ENCODE results near the gene RPS6KA6. TPM values are rescaled to one million over a fixed set of nuclear protein-coding genes. Genes with fewer than 3 reads are reported as not detected.

The RPS6KA6 gene
- total and polyA plus RNA-seq, 2 of the 13 experiments (the other 11 are each of a cell fraction or from before 2014, with no cell fraction given): not detected

DNA sequence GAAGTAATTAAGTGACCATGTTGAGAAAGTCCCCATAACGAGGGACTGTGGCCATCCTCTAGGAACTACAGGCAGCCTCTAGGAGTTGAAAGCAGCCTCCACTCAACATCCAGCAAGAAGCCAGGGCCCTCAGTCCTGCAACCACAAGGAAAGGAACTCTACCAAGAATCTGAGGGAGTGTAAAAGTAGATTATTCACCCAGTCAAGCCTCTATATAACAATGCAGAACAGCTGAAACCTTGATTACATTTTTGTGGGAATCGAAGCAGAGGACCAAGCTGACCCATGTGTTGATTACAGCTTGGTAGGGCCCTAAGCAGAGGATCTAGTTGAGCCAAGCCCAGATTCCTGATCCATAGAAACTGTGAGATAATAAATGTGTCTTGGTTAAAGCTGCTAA, 17.1 kb downstream of the RPS6KA6 start:
- H2AFZ ChIP-seq (ENCODE audit: low read length): no peak overlapping the region
- FAIRE-seq (no peak), DNase-seq (ENCODE audit: low spot score) (no peak), ATAC-seq (no peak)
- BruUV-seq (replicated peaks): no TSS peak
- WGBS (ENCODE audit: low lambda C conversion rate): 13% methylated on average over 1 of the region's 2 CpGs
- TF ChIP-seq, protein P1, sequence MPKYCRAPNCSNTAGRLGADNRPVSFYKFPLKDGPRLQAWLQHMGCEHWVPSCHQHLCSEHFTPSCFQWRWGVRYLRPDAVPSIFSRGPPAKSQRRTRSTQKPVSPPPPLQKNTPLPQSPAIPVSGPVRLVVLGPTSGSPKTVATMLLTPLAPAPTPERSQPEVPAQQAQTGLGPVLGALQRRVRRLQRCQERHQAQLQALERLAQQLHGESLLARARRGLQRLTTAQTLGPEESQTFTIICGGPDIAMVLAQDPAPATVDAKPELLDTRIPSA (CRISPR knock-in tag; IDR thresholded peaks at IDR 0.05; ENCODE audit: borderline replicate concordance): no peak
- TF ChIP-seq ZNF10 (CRISPR knock-in tag; IDR thresholded peaks at IDR 0.05; ENCODE audit: borderline replicate concordance, low read depth) (no peak), SP2 (CRISPR knock-in tag; IDR thresholded peaks at IDR 0.05) (no peak), RXRA (CRISPR knock-in tag; IDR thresholded peaks at IDR 0.05) (no peak), SRY (CRISPR knock-in tag; IDR thresholded peaks at IDR 0.05) (no peak), POLR2G (IDR thresholded peaks at IDR 0.05; ENCODE audit: low read depth, low read length) (no peak), ZNF30 (CRISPR knock-in tag; IDR thresholded peaks at IDR 0.05) (no peak), TMF1 (CRISPR knock-in tag; IDR thresholded peaks at IDR 0.05; ENCODE audit: low read depth) (no peak)
- ChIA-PET POLR2A (no interaction called here), CTCF (ENCODE audit: low intra/inter-chr PET ratio, low total read pairs) (no interaction called here)
- H3K27ac ChIP-seq (ENCODE audit: extremely low read length, insufficient read depth, low read length): no peak overlapping the region
- intact Hi-C loops (cut with micrococcal nuclease; ENCODE audit: unreplicated experiment): no loop called here
- no peaks in the 10 kb centered on the region for H4K20me1 ChIP-seq (ENCODE audit: insufficient read depth, low read length)
- no peak overlapping the region for H3K4me3 ChIP-seq (replicated peaks in 1 of 3; ENCODE audit: insufficient read depth in 1 of 3, low read depth in 2 of 3, low read length in 3 of 3)
- no peaks in the 10 kb centered on the region for H3K4me1 ChIP-seq (ENCODE audit: insufficient read depth, low read length)
- in situ Hi-C loops (cut with HindIII; ENCODE audit: extremely low pct_ligation_motif_present, low pct_unique_long_range_greater_than_20kb): no loop called here
- H3K79me2 ChIP-seq (ENCODE audit: insufficient read depth, low read length): no peaks in the 10 kb centered on the region
- no peak overlapping the region for H3K4me2 ChIP-seq (ENCODE audit: low read depth, low read length)
- no peaks in the 10 kb centered on the region for H3K27me3 ChIP-seq (ENCODE audit: control insufficient read depth in 1 of 2, insufficient read depth in 2 of 2, low read length in 2 of 2)
- no peaks in the 10 kb centered on the region for H3K36me3 ChIP-seq (replicated peaks in 1 of 2; ENCODE audit: control insufficient read depth in 1 of 2, insufficient read depth in 2 of 2, low read length in 2 of 2)
- H3K9ac ChIP-seq (ENCODE audit: insufficient read depth, low read depth, low read length): no peak overlapping the region
- no peaks in the 10 kb centered on the region for H3K9me3 ChIP-seq (ENCODE audit: low read length)

DNA sequence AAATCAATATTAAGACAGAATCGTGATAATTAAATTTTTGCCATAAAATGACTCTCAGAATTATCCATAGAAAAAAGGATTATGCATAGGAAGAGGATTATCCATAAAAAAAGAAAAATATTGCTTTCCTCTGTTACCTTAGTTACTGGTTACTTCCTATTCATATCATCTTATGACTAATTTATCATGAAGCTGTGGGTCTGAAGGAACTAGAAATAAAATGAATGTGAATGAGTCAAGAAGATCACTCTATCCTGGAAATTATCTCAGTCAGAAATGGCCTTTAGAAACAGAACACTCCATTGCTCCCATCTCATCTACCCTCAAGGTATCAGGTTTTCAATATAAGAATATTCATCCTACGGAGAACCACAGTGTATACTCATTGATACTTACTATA, 19.4 kb downstream of the RPS6KA6 start:
- H4K20me1 ChIP-seq (ENCODE audit: insufficient read depth, low read length): no peaks in the 10 kb centered on the region
- BruUV-seq (replicated peaks): no TSS peak
- intact Hi-C loops (cut with micrococcal nuclease; ENCODE audit: unreplicated experiment) (no loop called here), in situ Hi-C loops (cut with HindIII; ENCODE audit: extremely low pct_ligation_motif_present, low pct_unique_long_range_greater_than_20kb) (no loop called here)
- DNase-seq (ENCODE audit: low spot score): no peak
- H3K9me3 ChIP-seq (ENCODE audit: low read length): no peaks in the 10 kb centered on the region
- ChIA-PET CTCF (ENCODE audit: low intra/inter-chr PET ratio, low total read pairs) (no interaction called here), POLR2A (no interaction called here)
- H3K27me3 ChIP-seq (ENCODE audit: control insufficient read depth in 1 of 2, insufficient read depth in 2 of 2, low read length in 2 of 2): no peaks in the 10 kb centered on the region
- no peaks in the 10 kb centered on the region for H3K79me2 ChIP-seq (ENCODE audit: insufficient read depth, low read length)
- no peak overlapping the region for H3K9ac ChIP-seq (ENCODE audit: insufficient read depth, low read depth, low read length)
- H3K36me3 ChIP-seq (replicated peaks in 1 of 2; ENCODE audit: control insufficient read depth in 1 of 2, insufficient read depth in 2 of 2, low read length in 2 of 2): no peaks in the 10 kb centered on the region
- no peak for ATAC-seq
- WGBS (ENCODE audit: low lambda C conversion rate): 2% methylated on average over 2 of the region's 2 CpGs
- no peak overlapping the region for H3K4me2 ChIP-seq (ENCODE audit: low read depth, low read length)
- H2AFZ ChIP-seq (ENCODE audit: low read length): no peak overlapping the region
- no peaks in the 10 kb centered on the region for H3K4me1 ChIP-seq (ENCODE audit: insufficient read depth, low read length)
- H3K4me3 ChIP-seq (replicated peaks in 1 of 3; ENCODE audit: insufficient read depth in 1 of 3, low read depth in 2 of 3, low read length in 3 of 3): no peak overlapping the region
- no peak for FAIRE-seq
- no peak overlapping the region for H3K27ac ChIP-seq (ENCODE audit: extremely low read length, insufficient read depth, low read length)
- no peak for TF ChIP-seq SRSF4 (IDR thresholded peaks at IDR 0.05; ENCODE audit: low read depth, low read length, poor library complexity, severe bottlenecking)
- TF ChIP-seq FOXM1 (CRISPR knock-in tag; IDR thresholded peaks at IDR 0.05): no peak
- no peak for TF ChIP-seq ZNF460 (CRISPR knock-in tag; IDR thresholded peaks at IDR 0.05; ENCODE audit: borderline replicate concordance)
- TF ChIP-seq ZNF121 (CRISPR knock-in tag; IDR thresholded peaks at IDR 0.05): no peak
- TF ChIP-seq, protein P2, sequence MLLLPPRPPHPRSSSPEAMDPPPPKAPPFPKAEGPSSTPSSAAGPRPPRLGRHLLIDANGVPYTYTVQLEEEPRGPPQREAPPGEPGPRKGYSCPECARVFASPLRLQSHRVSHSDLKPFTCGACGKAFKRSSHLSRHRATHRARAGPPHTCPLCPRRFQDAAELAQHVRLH (CRISPR knock-in tag; IDR thresholded peaks at IDR 0.05; ENCODE audit: borderline replicate concordance, low read depth): no peak
- TF ChIP-seq, protein P3, sequence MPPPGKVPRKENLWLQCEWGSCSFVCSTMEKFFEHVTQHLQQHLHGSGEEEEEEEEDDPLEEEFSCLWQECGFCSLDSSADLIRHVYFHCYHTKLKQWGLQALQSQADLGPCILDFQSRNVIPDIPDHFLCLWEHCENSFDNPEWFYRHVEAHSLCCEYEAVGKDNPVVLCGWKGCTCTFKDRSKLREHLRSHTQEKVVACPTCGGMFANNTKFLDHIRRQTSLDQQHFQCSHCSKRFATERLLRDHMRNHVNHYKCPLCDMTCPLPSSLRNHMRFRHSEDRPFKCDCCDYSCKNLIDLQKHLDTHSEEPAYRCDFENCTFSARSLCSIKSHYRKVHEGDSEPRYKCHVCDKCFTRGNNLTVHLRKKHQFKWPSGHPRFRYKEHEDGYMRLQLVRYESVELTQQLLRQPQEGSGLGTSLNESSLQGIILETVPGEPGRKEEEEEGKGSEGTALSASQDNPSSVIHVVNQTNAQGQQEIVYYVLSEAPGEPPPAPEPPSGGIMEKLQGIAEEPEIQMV (CRISPR knock-in tag; IDR thresholded peaks at IDR 0.05; ENCODE audit: low read depth): no peak
- TF ChIP-seq, protein P4, sequence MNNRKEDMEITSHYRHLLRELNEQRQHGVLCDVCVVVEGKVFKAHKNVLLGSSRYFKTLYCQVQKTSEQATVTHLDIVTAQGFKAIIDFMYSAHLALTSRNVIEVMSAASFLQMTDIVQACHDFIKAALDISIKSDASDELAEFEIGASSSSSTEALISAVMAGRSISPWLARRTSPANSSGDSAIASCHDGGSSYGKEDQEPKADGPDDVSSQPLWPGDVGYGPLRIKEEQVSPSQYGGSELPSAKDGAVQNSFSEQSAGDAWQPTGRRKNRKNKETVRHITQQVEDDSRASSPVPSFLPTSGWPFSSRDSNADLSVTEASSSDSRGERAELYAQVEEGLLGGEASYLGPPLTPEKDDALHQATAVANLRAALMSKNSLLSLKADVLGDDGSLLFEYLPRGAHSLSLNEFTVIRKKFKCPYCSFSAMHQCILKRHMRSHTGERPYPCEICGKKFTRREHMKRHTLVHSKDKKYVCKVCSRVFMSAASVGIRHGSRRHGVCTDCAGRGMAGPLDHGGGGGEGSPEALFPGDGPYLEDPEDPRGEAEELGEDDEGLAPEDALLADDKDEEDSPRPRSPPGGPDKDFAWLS (CRISPR knock-in tag; IDR thresholded peaks at IDR 0.05; ENCODE audit: borderline replicate concordance): no peak
- no peak for TF ChIP-seq SIN3A (IDR thresholded peaks at IDR 0.05; ENCODE audit: borderline replicate concordance, low read depth, low read length)
